GM21619 (cell line): ENCODE results near the gene MAP3K5.

Experiments used
- ATAC-seq: cut with Tn5 transposase; IDR thresholded peaks from one replicate; pipeline ENCODE4 v1.9.1; 2021; ENCODE audit not compliant: unreplicated experiment

MAP3K5 gene

DNA sequence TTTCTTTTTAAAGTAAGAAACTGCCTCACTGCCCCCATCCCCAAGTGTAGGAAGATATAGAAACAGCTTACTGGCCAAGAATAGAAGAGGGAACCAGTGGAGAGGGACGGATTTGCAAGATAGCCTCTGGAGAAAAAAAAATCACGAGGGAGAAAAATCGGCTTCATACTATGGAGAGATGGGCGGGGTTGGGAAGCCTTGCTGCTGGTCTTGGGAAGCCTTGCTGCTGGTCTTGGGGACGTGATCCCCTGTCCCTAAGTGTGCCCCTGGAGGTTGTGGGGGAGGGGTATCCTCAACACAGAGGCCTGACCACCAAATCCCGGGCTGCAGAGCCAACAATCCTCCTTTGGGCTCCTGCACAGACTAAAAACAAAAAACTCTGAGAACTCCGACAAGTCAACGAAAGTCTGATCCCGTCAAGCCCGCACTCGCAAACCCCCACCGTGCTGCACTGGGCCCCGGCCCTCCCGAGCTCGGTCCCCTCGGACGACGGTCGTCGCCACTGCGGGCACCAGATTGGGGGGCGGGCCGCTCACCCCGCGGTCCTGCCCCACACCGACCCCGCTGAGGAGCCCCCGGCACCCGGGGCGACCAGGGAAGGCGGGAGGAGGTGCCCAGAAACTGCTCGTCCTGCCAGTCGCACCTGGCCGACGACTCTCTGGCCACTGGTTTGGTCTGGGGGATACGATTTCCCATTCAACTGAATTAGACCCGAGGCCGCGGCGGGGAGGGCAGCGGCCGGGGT is 242.8 kb downstream of the MAP3K5 start:
- ATAC-seq = no peak

DNA sequence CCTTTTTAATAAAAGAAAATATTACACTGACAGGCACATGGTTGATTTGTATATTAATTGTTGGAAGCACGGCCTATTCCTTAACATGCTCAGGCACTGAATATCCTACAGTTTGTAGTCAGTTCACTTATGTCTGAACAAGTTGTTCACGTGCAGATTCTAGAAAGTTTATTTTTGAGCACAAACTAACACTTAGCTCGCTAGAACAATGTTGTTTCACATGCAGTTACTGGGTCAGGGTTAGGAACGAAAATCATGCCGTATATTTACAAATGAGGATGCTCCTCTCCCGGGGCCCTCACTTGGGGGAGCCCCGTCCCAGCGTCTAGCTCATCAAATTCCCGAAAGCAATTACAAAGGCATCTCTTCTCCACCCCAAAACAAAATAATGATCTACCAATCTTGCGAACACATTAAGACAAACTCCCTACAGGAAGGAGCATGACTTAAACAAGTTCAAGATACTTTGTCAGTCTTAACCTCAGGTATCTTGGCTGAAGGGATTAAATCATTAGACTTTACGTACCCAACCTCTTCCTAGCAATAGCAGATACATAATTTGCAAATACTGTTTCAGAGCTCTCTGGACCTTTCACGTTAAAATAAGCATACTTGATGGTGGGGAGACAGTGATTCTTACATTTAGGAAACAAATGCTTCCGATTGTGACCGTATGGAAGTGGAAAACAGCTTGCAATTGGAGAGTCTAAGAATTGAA is 243.5 kb downstream of the MAP3K5 start:
- no peak for ATAC-seq

DNA sequence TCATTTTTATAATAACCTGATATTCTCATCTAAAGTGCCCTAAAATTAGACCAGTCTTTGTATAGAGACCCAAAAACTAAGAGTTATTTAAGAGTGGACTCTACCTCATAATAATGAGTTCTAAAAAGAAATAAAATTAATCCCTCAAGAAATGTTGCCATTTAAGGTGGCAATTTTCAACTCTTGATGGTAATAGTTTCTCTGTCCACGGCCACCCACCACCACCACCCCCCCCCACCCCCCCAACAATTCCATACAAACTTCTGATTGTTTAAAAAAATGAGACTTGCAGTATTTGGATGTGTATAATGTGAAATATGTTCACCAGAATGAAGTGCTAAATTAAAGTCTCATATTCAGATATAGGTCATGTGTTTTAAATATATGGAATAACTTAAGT is 244.4 kb downstream of the MAP3K5 start:
- ATAC-seq = no peak

DNA sequence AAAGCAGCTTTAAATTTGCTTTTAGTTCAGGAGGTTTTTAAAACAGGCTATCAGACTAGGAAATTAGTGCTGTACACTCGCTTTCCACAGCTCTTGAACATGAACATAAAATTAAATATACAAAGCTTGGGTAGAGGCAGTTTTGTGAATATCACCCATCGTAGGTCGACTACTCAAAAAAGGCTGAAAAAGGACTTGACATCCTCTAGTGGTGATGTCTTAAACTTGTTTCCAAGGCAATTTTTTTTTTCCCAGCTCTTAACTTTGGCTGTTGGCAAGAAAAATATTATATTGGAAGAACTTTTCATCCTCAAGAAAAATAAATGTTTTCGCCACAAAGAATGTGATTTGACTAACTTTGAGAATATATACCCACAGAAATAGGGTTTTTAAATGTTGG is 244.9 kb downstream of the MAP3K5 start:
- ATAC-seq = no peak

DNA sequence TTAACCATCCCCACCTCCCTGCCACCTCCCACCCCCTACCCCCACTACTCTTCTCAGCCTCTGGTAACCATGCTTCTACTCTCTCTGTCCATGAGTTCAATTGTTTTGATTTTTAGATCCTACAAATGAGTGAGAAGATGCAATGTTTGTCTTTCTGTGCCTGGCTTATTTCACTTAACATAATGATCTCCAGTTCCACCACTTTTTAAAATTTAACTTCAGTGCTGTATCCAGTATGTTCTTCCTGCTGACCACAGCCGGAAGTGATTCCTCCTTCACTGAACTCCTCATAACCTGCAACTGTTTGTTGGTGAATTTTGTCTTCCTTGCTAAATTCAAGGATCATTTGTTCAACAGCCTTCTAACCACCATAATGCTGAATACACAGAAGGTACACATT is 245.9 kb downstream of the MAP3K5 start:
- no peak for ATAC-seq

DNA sequence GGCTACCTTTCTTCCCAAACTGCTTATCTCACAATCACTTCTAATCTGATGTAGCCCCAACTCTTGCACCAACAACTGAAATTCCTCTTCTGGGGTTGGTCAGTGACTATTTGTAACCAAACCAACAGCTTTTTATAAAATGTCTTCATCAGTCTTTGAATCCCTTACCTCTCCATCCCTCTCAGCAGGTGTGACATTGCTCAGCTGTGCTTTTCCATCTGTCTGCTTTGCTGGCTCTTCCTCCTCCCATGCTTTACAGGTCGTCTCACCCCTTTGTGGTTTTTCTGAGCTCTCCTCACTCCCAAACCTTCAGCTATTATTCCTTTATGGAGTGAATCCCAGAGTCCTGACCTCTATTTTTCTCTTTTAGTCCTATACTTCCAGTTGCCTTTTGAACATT is 248.0 kb downstream of the MAP3K5 start:
- ATAC-seq = no peak

DNA sequence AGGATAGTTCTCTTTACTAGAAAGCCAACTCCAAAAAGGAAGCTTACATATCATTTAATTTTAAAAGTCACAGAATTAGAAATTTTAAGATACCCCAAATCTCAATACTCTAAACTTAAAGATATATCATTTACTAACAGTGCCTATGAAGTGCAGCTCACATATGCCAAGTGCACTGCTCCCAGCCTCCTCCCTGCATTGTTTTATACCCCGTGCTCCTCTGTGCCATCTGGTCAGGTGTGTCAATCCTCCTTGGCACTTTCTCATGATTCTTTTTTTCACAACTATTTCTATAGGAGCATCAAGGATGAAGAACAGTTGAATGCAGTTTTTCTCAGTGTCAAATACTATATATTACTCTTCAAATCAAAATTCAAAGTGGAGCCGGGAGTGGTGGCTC is 250.9 kb downstream of the MAP3K5 start:
- ATAC-seq = no peak

DNA sequence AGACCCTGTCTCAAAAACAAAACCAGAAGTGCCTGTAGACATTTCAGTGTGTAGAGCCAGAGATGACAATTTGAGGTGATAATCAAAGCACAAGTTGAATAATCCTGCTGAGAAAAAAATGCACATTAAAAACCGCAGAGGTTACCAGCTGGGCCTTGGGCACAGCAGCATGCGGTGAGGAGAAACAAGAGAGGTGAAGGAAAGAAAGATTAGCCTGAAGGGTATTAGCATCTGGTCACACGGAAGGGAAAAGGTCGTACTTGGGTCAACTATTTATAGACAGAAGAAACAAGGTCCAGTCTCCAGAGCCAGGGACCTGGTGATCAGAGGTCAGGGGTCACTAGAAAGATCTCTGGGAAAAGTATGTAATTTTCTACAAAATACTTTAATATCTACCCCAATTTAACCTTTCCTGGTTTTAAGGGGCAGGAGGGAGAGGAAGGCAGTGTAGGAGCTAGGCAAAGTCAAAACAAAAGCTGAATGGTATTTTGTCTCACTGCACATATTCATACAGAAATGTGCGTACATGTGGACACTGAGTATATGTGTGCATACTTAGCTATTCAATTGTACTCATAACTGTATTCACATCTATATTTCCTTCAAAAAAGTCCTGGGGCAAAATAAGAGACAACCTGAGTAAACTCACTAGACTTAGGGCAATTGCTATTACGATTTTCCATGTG is 252.2 kb downstream of the MAP3K5 start:
- ATAC-seq = no peak

DNA sequence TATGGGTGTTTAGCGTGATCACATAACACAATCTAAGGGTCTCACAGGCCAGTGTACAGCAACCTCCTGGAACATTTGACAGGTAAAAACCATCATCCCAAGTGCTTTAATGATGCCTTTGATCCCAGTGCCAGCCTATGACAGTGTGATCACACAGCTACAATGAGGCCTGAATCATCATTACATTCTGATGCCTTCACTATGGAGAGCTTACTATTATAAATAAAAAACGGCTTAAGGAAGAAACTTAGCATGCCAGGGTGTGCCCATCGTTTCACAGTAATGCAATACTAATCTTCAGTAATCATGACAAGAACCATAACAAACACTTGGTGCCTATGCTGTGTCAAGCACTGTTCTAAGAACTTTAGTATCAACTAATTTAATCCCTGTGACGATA is 253.4 kb downstream of the MAP3K5 start:
- ATAC-seq = no peak

DNA sequence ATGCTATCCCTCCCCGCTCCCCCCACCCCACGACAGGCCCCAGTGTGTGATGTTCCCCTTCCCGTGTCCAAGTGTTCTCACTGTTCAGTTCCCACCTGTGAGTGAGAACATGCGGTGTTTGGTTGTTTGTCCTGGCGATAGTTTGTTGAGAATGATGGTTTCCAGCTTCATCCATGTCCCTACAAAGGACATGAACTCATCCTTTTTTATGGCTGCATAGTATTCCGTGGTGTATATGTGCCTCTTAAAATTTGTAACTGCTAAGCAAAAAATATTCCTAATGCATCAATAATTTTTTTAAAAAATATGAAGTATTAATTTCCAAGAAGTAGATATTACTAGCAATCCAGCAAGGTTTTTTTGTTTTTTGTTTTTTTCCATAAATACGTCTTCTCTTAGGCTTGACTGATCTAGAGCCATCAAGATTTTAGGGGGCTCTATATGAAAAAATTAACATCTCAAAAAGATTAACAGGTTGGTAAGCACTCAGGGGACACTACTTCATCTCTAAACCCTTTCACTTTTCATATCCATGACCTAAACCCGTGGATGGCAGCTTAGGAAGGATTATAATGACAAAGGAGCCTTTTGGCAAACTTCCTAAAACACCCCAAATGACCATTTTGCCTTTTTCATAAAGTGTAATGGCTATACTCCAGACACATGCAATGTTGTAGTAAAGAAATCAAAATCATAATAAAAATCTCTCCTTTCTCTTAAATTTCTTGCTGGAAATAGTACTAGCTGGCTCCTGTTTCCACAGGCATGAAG is 256.2 kb downstream of the MAP3K5 start:
- no peak for ATAC-seq

DNA sequence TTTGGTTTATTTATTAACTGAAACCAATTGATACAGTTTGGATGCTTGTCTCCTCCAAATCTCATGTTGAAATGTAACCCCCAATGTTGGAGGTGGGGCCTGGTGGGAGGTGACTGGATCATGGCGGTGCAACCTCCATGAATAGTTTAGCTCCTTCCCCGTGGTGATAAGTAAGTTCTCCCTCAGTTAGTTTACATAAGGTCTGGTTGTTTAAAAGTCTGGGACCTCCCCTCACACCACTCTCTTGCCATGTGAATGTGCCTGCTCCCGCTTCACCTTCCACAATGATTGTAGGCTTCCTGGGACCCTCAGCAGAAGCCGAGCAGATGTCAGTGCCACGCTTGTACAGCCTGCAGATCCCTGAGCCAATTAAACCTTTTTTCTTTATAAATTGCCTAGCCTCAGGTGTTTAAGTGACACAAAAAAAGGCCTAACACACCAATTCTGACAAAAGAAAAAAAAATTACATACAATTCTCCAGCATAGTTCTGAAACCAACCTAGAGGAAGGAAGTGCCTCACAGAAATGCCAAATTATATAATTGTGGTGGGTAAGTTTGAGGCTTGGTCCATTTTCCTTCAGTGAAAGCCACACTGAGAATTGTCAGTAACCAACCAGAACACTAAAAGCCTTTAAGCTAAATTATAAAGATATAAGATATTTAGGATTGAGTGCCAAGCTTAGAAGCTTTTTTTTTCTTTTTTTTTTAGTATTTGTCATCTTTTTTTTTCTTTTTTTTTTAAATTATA is 257.1 kb downstream of the MAP3K5 start:
- no peak for ATAC-seq

DNA sequence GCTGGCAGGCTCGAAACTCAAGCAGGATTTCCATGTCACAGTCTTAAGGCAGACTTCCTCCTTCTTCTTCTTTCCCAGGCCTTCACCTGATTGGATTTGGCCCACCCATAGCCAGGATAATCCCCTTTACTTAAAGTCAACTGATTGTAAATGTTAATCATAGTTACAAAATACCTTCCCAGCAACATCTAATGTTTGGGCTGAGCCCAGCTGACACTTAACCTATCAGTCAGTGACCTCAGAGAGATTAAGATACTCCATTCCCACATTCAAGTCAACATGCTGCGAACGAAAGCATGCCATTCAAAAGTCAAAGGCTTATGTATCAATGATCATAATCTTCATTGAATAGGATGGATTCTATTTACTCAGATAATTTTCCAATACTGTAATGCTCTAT is 258.0 kb downstream of the MAP3K5 start:
- ATAC-seq = no peak

DNA sequence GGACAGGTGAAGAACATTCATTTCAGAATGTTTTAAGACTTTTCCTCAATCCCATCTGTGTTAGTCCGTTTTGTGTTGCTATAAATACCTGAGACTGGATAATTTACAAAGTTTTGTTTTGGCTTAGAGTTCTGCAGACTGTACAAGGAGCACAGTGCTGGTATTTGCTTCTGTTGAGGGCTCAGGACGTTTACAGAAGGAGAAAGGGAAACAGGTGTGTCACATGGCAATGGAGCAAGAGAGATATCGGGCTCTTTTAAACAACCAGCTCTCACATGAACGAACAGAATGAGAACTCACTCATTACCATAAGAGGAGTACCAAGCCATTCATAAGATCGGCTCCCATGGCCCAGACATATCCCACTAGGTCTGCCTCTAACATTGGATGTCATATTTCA is 258.8 kb downstream of the MAP3K5 start:
- ATAC-seq = no peak

DNA sequence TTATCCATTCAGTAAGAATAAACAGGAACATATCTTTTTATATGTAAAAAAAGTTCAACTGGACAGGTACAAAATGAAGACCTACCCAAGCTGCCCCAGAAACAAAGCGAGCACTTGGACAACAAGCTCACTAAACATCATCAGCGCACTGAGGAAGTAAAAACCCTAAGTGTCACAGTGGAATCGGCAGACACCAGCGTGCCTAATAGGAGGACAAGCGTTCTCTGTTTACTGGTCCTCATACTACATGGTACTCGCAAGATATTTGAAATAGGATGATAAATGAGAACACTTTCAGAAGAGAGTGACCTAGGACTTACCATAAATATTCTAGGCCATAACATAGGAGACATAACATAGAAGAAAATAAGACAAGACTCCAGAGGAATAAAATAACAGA is 260.2 kb downstream of the MAP3K5 start:
- ATAC-seq = no peak

DNA sequence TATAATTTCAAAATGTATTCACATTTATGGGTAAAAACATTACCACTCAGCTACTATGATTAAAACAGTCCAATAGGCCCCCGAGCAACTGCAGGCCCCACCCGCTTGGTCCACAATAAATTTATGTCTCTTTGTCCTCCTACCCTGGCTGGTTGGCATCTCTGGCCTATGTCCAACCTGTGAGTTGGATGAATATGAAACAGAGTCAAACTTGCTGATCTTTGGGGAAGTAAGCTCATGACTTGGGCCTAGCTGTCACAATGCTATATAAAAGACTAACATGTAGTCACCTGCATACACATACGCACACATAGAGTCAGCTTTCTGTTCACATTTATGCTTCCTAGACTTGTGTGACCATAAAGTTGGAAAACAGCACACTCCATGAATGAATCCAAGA is 262.6 kb downstream of the MAP3K5 start:
- no peak for ATAC-seq

DNA sequence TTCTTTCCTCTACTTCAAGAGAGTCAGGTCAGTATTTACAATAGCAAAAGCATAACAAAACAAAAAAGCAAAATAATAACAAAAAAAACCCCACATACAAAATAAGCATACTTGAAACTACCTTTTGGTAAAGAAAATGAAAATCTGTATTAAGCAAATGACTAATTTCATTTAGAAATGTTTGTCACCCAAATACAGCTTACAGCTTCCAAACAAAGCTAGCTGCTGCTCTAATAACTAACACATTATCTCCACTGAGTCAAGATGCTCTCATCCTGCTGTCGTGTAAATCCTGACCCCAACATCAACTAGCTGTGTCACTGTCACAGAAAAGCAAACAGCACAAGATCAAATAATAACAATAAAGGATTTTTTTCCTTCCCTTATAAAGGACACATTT is 263.8 kb downstream of the MAP3K5 start:
- no peak for ATAC-seq

DNA sequence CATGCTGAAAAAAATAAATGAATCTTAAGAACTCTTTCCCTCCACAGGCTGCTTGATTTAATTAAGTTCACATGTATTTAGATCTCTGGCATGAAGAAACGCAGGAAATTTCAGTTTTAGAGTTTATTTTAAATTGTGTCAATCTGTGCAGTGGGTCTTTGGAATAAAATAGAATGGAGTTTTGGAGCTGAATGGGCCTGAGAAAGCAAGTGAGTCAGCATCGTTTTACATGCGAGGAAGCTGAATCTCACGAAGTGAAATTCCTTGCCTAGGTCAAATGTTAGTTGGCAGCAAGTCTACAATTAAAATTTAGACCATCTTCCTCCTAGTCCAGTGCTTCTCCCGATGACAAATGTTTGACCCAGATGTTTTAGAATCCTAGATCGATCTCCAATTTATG is 264.4 kb downstream of the MAP3K5 start:
- ATAC-seq = no peak

DNA sequence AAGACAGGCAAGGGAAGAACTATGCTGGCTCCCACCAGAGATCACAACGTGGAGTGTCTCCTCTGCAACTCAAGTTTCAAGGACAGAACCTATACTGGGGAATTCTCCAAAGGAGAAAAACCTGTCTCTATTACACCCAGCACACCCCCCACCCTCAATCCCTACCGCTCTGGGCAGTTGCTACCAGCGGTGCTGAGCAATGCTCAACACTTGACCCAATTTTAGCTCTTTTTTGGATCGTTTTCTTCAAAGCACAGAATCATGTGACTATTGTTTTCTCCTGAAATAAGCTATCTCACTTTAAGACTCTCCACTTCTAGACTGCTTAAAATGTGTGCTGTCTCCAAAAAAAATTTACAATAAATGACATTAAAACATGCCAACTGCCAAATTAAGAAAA is 265.3 kb downstream of the MAP3K5 start:
- no peak for ATAC-seq

DNA sequence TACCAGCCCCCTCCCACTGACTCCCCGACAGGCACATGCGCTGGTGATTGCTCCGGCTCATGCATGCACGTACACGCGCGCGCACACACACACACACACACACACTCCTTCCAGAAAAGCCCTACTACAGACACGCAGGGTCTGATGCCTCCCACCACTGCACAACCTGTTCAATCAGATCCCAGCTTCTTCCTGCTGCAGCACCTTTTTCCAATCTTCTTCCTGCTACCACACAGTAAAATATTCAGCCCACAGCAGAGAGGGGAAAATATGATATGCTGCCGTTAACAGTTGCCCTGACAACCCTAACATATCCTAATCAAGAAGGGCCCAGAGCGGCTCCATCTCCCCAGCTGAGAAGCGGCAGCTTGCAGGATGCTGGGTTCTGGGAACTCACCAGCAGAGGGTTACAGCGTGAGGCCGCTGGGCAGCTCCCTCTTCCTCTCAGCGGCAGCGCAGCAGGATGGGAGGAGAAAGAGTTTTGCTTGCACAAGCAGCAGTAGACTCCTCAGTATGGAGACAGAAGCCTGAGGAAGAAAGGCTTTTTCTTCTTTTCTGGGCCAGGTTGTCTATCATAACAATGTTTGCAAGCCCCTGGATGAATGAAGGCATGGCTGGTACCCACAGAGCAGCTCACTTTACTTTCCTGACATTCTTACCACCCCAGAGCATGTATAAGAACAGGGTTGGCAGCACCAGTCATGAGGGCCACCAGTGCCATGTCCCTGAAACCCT is 265.9 kb downstream of the MAP3K5 start:
- ATAC-seq = no peak

DNA sequence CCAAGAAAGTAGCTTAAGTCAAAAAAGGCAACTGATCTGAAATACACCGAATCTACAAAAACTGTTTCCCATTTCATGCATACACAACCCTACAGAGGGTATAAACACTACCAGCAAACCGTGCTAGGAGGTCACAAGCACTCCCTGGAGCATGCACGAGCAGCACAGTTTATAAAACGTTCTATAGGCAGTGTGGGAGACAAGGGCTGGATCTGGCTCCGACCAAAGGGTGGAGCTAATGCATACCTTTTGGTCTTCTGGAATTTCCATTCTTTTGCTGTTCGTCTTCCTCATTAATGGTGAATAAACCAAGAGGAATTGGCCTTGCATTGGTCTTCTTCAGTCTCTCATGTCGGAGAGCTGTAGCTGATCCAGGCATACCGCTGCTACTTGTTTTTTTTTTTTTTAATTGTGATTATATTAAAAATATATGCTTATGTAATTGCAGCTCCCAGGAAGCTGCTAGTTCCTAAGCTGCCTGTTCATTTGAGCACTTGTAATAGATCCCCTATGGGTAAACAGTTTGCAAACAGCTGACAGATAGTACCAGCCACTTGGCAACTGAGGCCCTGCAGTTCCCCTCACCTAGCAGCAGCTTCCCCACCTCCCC is 266.6 kb downstream of the MAP3K5 start:
- ATAC-seq = no peak
